LNCAP (cell line): Measurements from ENCODE around the gene C22orf39.

ENCODE experiments used
- TF ChIP-seq, protein P1 (sequence below): fragments of 450-650 bp; IDR thresholded peaks from 2 replicates; pipeline ENCODE4 v1.5.1; 2017; ENCODE audit warnings: mild to moderate bottlenecking

The C22orf39 gene

GRCh38 chr22:19471572-19471971, 24.1 kb upstream of the C22orf39 start:
- TF ChIP-seq, protein P1, sequence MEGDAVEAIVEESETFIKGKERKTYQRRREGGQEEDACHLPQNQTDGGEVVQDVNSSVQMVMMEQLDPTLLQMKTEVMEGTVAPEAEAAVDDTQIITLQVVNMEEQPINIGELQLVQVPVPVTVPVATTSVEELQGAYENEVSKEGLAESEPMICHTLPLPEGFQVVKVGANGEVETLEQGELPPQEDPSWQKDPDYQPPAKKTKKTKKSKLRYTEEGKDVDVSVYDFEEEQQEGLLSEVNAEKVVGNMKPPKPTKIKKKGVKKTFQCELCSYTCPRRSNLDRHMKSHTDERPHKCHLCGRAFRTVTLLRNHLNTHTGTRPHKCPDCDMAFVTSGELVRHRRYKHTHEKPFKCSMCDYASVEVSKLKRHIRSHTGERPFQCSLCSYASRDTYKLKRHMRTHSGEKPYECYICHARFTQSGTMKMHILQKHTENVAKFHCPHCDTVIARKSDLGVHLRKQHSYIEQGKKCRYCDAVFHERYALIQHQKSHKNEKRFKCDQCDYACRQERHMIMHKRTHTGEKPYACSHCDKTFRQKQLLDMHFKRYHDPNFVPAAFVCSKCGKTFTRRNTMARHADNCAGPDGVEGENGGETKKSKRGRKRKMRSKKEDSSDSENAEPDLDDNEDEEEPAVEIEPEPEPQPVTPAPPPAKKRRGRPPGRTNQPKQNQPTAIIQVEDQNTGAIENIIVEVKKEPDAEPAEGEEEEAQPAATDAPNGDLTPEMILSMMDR: no peak

GRCh38 chr22:19470010-19470409, 22.5 kb upstream of the C22orf39 start:
- TF ChIP-seq, protein P1: no peak

- TF ChIP-seq, protein P1: no peak
Observed at GRCh38 chr22:19469421-19469820, 21.9 kb upstream of the C22orf39 start.

DNA sequence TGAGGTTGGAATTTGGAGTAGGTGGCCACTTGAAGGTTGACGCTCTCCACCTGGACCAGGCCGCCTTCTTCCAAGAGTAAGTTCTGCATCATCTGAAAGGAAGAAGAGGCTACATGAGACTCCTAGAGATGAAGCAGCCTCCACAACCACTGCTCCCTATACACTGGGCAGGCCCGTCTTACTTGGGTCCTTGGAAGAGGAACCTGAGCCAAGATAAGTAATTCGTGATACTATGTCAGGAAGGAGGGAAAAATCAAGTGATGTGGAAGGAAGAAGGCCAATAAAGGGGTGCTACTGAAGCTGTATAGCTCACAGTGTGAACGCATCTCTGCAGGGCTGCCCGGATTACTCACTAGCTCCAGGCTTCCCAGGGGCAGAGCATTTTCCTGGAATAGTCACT, 20.4 kb upstream of the C22orf39 start:
- TF ChIP-seq, protein P1: no peak

DNA sequence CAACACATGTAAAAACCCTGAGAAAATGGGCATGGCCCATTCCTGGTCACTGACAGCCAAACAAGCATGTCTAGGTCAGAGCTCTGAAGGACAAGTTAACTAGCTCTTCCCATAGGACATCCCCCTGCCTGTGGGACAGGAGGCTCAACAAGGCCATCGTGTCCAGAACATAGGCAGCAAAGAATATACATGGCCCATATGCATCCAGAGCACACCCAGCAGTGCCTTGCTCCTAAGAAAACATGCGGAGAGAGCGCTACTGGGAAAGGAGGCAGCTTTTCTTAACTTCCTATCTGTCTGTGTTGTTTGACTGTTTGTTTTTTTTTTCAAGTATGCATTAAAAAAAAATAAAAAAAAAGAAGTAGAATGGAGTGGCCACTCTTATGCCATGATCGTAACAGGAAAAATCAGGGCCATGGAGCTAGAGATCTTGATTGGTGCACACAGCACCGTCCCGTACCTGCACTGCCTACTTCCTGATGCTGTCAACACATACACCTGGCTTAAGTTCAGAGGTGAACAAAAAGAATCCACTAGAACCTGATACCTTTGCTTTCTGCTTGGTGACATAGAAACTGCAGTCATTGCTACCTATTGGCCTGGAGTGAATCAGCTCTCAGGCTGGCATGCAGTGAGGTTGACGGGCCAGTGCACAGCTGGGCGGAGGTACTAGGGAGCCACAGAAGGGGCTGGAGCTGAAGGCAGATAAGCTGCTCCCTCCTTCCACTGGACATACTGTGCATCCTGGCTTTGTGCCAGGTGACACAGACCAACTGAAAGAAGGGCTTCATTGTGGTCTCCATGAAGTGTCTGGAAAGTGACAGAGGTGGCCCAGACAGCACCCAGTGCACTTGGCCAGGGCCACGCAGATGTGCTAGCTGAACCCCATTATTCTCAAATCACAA, 19.6 kb upstream of the C22orf39 start:
- TF ChIP-seq, protein P1: no peak

DNA sequence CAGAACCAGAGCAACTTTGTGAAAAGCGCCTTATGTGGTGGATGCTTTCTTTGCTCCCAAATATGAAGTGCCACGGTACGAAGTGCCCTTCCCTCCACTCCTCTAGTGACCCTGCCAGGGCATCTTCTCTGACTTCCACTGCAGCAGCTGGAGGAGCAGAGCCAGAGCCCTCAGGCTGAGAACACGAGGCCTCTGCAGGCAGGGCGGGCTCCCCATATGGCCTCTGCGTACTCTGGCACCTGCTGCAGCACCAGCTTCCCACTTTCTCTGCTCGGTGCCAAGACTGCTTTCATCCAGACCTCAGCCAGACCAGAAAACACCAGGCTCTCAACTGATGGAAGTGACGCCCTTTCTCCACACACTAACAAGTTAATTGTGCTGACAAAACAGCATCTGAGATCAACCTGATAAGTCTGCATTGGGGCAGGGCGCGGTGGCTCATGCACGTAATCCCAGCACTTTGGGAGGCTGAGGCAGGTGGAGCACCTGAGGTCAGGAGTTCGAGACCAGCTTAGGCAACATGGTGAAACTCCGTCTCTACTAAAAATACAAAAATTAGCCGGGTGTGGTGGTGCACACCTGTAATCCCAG, 18.7 kb upstream of the C22orf39 start:
- TF ChIP-seq, protein P1: no peak

DNA sequence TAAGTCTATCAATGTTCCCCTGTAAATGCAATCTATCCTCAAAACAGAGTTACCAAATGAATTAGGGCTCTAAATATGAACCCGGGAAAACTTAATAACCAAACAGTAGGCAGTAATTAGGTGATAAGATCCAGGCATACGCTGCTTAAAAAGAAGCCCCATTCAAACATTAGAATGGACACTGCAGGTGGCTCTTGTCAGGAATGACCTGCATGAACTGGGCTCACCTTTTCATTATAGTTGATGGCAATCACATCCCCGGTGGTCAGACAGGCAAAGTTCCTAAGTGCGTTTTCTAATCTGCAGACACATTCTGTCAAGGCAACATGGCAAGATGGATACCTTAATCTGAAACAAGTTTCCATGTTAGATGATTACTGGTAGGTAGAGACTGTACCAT, 17.5 kb upstream of the C22orf39 start:
- TF ChIP-seq, protein P1: no peak
